Raji (cell line): ENCODE measurements around the gene SIGMAR1.

Source experiments
- POLR2A ChIP-seq: IDR thresholded peaks from 2 replicates; pipeline ENCODE4 v1.6.1; 2011; ENCODE audit warnings: low read depth, low read length, control low read depth; ENCODE audit not compliant: insufficient read depth

Gene SIGMAR1

DNA sequence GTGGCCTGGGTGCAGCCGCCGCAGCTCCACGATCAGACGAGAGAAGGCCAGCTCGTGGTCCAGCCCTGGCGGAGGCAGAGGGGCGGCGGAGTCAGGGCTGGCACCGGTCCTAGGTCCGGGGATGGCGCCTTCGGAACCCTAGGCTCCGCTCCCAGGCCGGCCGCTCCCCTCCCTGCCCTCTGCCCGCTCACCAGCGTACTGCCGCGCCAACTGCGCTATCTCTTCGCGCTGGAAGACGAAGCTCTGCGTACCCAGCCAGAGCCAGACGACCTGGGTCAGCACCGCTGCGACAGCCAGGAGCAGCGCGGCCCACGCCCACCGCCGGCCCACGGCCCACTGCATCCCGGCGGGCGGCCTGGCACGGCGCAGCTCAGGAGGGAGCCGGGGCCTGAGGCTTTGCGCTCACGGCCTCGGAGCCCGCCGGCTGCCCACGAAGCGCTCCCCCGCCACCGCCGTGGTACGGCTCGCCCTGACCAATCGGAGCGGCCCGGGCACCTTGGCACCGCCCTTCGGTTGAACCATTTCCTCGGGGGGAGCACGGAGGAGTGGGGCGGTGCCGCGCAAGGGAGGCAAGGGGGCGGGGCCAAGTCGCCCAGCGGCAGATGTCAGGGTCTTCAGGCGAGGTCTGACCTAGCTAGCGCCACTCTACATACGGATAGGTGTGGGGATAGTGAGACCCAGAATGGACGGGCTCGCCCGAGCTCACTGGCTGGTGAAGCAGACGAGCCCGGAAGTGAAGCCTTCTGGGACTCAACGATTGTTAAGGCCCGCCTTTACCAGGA lies at the start of gene SIGMAR1:
Gene SIGMAR1, minus strand, starts transcription at position 432 of the 782 bp plus-strand sequence. Its CDS starts 90 bp downstream, at position 342.
- peak; percentile 91 for TF ChIP-seq POLR2A

DNA sequence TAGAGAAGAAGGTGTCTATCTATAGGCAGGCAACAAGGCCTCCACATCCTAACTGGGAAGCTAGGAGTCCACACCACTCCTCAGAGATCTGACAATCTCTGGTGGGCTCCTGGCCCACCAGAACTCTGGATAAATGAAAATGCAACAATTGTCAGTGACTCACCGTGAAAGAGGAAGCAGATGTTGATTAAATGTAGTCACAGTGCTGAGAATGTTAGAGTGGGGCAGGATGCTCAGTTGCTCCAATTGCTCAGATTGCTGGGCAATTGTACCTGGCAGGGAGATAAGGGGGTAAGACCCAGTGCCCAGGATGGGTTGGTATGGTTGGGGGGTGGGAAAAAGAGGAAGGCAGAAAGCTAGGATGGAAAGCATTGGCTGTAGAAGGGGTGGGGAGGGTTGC lies 49.1 kb upstream of the SIGMAR1 start:
- TF ChIP-seq POLR2A, result no peak

DNA sequence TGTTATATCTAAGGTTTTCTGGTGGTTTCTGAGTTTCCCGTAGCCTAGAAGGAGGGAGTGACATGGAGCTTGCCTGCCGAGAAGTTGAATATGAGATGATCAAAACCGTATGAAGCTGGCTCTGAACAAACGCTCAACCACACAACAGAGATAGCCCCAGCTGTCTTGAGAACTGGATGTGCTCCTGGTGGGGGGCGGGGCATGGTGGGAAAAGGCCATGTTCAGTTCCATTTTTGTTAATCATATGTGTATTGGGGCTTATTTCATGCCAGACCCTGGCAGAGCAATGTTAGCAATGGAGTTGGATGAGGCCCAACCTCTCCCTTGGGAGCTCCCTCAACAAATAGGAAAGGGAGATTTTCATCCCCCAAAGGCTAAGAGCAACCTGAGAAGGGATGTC lies 48.6 kb upstream of the SIGMAR1 start:
- no peak for TF ChIP-seq POLR2A

DNA sequence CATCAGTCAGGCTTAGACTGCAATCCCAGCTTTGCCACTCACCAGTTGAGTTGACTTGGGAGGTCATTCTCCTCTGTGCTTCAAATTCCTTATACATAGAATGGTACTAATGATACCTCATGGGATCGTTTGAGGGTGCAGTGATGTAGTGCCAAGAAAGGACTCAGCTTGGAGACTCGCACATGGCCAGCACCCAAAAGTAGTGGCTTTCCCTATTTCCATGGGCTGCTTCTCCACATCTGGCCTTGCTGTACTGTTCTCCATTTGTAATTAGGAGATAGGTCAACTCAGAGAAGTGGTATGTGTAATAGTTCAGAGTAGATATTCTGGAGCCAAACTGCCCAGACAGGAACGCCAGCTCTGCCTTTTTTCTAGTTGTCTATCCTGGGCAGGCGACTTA lies 48.0 kb upstream of the SIGMAR1 start:
- TF ChIP-seq POLR2A, result no peak

DNA sequence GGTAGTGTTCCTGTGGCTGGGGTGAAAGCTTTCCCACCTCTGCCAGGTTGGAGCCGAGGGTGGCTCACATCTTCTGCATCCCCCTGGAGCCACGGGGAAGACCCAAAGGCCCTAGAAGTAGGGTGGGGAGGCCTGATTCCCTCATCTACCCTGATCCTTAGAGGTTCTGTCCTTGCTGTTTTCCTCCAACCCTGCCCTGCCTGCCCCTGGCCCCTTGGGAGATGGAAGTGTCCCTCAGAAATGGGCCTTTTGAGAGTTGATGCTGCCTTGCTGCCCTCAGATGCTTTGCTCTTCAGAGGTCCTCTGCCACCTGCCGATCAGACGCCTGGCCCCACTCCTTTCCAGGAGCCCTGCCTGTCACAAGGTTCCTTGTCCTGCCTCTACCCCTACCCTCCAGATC lies 47.2 kb upstream of the SIGMAR1 start:
- TF ChIP-seq POLR2A, result no peak

DNA sequence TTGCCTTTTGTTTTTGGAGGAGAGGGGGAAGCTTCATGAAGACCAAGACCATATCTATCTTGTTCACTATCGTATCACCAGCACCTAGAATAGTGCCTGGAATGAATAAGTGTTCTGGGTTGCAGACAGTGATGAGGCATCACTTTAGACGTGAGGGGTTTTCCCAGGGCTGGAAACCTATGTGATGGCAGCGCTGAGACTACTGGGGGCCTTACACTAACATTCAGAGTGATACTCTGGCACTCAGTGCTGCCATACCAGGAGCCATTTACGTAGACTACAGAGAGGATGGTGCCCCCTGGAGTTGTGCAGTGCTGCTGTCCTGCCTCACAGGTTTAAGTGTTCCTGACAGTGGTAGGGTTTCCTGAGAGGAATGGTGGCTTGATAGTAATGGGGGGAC lies 46.6 kb upstream of the SIGMAR1 start:
- TF ChIP-seq POLR2A, result no peak

DNA sequence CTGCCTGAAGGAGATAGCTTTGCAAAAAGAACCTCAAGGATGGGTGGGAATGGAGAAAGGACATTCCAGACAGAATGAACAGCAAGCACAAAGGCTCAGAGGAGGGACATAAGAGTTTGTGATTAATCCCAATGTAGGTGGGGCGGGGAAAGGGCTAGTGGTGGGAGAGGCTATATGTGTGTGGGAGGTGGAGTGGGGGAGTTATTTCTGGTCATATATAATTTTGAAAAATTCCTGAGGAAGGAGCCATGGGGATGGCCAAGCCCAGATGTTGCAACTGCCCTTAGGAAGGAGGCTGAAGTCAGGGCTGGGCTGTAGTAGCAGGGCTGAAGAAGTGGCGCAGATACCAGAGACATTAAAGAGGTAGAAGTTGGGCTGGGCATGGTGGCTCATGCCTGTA lies 38.3 kb upstream of the SIGMAR1 start:
- TF ChIP-seq POLR2A, result no peak

DNA sequence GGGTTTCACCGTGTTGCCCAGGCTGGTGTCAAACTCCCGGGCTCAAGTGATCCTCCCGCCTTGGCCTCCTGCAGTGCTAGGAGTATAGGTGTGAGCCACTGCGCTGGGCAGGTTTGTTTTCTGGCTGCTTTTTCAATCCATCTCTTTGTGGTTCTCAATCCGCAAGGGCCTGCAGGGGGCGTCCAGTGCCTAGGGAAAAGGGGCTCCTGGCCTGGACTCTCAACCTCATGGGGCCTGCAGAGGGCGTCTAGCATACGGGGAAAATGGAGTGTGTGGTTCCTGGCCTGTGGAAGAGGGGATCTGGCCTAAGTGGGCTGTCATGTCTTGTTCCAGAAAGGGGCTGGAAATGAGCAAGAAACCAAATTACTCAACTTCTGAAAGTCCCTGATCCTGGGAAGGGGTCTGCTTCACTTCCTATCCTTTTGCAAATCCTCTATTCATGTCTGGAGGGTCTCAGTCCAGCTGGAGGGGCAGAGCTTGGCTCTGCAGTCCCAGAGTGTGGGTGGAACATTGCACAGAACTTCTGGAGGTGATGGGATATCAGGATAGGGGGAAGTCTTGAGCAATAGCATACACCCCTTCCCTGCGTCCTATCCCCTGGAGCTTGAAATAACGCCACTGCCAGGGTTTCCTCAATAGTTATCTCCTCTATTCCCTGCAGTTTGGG lies 37.6 kb upstream of the SIGMAR1 start:
- no peak for TF ChIP-seq POLR2A

DNA sequence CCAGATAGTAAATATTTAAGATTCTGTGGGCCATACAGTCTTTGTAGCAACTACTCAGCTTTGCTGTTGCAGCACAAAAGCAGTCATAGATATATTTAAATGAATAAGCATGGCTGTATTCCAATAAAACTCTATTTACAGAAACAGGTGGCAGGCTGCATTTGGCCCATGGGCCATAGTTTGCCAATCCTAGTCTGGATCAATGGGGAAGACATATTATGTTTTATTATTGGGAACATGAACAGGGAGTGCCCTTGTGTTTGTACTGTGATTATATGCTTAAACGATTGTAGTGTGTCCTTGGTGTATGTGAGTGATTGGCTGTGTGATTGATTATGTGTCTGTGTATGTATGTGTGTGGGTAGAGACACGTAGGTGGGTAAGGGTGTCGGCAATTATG lies 36.9 kb upstream of the SIGMAR1 start:
- no peak for TF ChIP-seq POLR2A

DNA sequence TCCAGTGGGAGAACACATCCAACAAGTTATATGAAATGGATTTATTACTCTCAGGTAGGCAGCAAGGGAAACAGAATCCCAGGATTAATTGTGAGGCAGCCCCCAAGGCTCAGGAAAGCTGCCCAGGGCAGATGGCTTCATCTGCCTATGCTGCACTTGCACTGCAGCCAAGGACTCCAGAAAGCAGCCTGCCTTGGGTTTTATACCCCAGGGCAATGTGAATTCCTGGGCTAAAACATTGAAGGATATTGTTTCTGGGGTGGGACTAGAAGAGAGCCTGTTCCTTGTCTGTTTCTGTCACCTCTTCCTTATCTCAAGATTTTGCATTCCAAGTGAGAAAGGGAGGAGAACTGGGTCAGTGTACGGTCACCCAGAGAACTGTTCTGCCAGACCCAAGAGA lies 33.7 kb upstream of the SIGMAR1 start:
- TF ChIP-seq POLR2A, result no peak

DNA sequence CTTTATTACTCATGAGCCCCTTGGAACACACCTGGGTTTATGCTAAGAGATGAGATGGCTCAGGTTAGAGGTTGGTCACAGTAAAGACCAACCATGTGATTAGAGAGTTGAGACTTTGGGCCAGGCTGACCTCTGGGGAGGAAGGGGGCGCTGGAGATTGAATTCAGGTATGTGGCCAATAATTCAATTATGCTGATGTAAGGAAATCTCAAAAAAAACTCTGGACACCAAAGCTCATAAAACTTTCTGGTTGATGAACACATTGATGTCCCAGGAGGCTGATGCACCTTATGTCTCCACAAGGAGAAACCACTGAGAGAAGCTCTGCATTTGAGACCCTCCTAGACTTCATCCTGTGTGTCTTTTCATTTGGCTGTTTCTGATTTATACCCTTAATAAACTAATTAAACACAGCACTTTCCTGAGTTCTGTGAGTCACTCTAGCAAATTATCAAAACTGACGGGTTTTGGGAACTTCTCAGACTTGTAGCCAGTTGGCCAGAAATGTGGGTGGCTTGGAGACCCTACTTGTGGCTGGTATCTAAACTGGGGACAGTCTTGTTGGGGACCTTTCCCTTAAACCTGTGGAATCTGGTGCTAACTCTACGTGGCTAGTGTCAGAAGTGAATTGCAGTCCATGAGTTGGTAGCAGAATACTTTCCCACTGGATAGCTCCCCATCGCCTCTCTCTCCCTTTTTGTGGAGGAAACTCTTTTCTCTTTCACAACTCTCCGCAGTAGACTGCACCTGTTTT lies 32.4 kb upstream of the SIGMAR1 start:
- TF ChIP-seq POLR2A, result no peak

DNA sequence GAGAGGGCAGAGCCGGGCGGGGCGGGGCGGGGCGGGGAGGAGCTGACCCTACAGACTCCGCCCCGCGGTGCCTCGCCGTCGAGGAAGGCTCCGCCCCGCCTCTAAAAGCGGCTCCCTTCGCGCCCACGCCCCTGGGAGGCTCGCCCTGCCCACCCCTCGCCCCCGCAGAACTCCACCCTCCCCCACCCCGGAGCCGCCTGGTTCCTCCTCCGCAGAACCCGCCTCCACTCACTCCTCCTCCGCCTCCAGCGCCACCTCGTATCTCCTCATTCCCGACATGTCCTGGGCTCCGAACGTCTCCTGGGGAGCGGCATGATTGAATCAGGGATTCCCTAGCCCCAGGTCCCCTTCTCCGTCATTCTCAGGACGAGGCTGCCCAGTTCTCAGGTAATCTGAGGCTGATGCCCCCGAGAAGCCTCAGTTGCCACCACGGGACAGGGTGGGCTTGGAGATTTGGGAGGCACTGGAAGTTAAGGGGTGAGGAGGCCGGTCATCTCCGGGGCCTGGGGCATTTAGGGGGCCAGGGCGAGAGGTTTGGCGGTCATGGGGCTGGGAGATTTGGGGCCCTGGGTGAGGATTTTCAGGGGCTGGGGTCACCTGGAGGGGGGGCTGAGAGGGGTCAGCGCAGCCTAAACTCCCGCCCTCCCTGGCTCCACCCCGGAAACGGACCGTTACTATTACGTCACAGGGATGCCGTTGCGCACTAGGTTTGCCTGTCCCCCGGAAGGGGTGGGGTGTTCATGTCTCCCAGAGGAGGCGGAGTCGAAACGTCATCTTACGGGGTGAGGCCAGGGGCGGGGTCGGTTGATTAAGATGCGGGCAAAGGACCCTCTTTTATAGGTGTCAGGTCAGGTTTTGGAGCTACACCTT lies 28.0 kb upstream of the SIGMAR1 start:
- TF ChIP-seq POLR2A, result peak; percentile 52

DNA sequence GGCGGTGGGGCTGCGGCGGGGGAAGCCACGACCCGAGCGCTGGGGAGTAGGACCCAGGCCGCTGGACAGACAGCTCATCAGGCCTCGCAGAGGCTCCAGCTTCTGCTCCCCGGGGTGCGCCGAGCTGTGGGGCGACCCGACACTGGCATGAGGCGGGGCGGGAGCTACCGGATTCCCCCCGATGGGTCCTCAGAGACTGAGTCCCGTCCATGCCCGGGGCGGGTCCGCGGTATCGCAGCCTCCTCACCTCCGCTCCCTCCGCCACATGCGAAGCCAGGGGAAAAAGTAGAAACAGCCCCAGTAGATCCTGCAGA lies 27.4 kb upstream of the SIGMAR1 start:
- TF ChIP-seq POLR2A, result no peak

DNA sequence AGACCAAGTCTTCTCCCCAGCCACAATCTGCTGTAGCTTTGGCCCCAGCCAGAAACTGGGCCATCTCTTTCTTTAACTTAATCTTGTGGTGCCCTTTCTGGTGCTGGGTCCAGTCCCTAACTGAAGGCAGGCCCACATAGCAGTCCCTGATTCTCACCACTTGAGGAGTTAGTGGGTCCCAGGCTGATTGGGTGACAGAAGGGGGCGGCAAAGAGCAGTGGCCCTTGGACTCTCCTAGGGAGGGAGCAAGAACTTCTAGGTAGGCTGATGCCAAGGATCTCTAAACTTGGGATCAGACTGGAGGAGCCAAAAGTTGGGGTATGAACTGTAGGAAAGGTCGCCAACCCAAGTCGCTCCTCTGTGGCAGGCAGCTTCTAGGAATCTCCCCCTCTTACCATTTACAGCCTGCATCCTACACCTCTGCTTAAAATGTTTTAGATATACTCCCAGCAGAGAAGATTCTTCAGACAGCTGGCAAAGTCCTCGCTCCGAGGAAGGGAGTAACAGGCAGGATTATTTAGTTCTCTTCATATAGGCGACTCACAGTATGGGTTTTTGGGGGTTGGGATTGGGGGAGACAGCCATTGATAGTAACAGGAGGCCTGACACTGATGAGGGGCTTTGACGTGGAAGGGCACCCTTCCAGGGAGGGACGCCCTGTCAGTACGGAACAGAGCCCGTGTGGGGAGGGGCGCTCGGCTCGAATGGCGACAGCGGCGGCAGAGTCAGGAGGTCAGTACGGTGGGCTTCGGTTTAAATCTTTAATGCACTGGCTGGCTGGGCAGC lies 26.9 kb upstream of the SIGMAR1 start:
- TF ChIP-seq POLR2A, result no peak
